ENCODE results near the gene MYH9. TPM values are rescaled to one million over a fixed set of nuclear protein-coding genes. Genes with fewer than 3 reads are reported as not detected.

MYH9 gene
- total and polyA plus RNA-seq, 10 donors, result 59.8 to 1,376 (median 711) TPM

GRCh38 chr22:36378869-36379217, 8.9 kb downstream of the MYH9 start:
- H3K9me3 ChIP-seq, result no peaks in the 10 kb centered on the region
- H3K4me3 ChIP-seq, result peak overlapping the region in 1 of 8 donors; percentile 54
- intact Hi-C loops (cut with DNase I; ENCODE audit: low total_unique reads), result no loop called here
- H3K27me3 ChIP-seq (replicated peaks in 1 of 7), result no peaks in the 10 kb centered on the region
- WGBS, 5 donors, result 40 to 65% (median 59%) methylated on average over 5 of the region's 5 CpGs
- H3K36me3 ChIP-seq, result peaks cover 0 to 84% (median 7%) of the 10 kb centered on the region in 6 donors
- DNase-seq, result no peak
- peaks cover 95 to 100% (median 100%) of the 10 kb centered on the region in 6 donors for H3K4me1 ChIP-seq
- TF ChIP-seq CTCF (IDR thresholded peaks at IDR 0.05 in 8 of 11, conservative IDR thresholded peaks at IDR 0.05 in 3 of 11) (no peak), POLR2A (IDR thresholded peaks at IDR 0.05) (no peak), POLR2AphosphoS5 (IDR thresholded peaks at IDR 0.05) (no peak)
- peak overlapping the region; percentile 79 to 100 (median 98) for H3K27ac ChIP-seq

GRCh38 chr22:36378080-36378868, 9.5 kb downstream of the MYH9 start:
- H3K27ac ChIP-seq, result peak overlapping the region; percentile 79 to 100 (median 98)

GRCh38 chr22:36377022-36377631, 10.6 kb downstream of the MYH9 start:
- Histone ChIP-seq H3K4me3 (peak overlapping the region in 4 of 8 donors; percentile 5 to 45 (median 13)), H3K27ac (peak overlapping the region; percentile 79 to 100 (median 98)), H3K36me3 (peaks cover 0 to 82% (median 7%) of the 10 kb centered on the region in 6 donors), H3K9me3 (no peaks in the 10 kb centered on the region), H3K27me3 (replicated peaks in 1 of 7) (no peaks in the 10 kb centered on the region), H3K4me1 (peaks cover 95 to 100% (median 100%) of the 10 kb centered on the region in 6 donors)
- TF ChIP-seq POLR2A (IDR thresholded peaks at IDR 0.05) (peak in 1 of 3 donors; percentile 51), POLR2AphosphoS5 (IDR thresholded peaks at IDR 0.05) (peak in 1 of 3 donors; percentile 87), CTCF (IDR thresholded peaks at IDR 0.05 in 8 of 11, conservative IDR thresholded peaks at IDR 0.05 in 3 of 11) (no peak)
- 13 to 19% (median 13%) methylated on average over 14 of the region's 14 CpGs for WGBS, 5 donors
- DNase-seq, result no peak
- intact Hi-C loops (cut with DNase I; ENCODE audit: low total_unique reads), result no loop called here

More at GRCh38 chr22:36378080-36378868, 9.5 kb downstream of the MYH9 start:
- Histone ChIP-seq H3K4me1 (peaks cover 95 to 100% (median 100%) of the 10 kb centered on the region in 6 donors), H3K4me3 (peak overlapping the region in 2 of 8 donors; percentile 5 to 45), H3K9me3 (no peaks in the 10 kb centered on the region), H3K27me3 (replicated peaks in 1 of 7) (no peaks in the 10 kb centered on the region), H3K36me3 (peaks cover 0 to 82% (median 7%) of the 10 kb centered on the region in 6 donors)
- 52 to 71% (median 68%) methylated on average over 14 of the region's 14 CpGs for WGBS, 5 donors
- no peak for DNase-seq
- intact Hi-C loops (cut with DNase I; ENCODE audit: low total_unique reads), result no loop called here
- TF ChIP-seq POLR2AphosphoS5 (IDR thresholded peaks at IDR 0.05), result no peak
- no peak for TF ChIP-seq POLR2A (IDR thresholded peaks at IDR 0.05)
- no peak for TF ChIP-seq CTCF (IDR thresholded peaks at IDR 0.05 in 8 of 11, conservative IDR thresholded peaks at IDR 0.05 in 3 of 11)

- Histone ChIP-seq H3K36me3 (peaks cover 0 to 76% (median 7%) of the 10 kb centered on the region in 6 donors), H3K9me3 (no peaks in the 10 kb centered on the region), H3K4me3 (peak overlapping the region in 1 of 8 donors; percentile 45), H3K27me3 (replicated peaks in 1 of 7) (no peaks in the 10 kb centered on the region), H3K27ac (peak overlapping the region; percentile 79 to 100 (median 98)), H3K4me1 (peaks cover 95 to 100% (median 100%) of the 10 kb centered on the region in 6 donors)
- intact Hi-C loops (cut with DNase I; ENCODE audit: low total_unique reads), result no loop called here
- 64 to 88% (median 79%) methylated on average over 2 to 3 of the region's 3 CpGs for WGBS, 5 donors
- DNase-seq, result no peak
- peak in 2 of 3 donors; percentile 22 to 38 for TF ChIP-seq POLR2AphosphoS5 (IDR thresholded peaks at IDR 0.05)
- TF ChIP-seq POLR2A (IDR thresholded peaks at IDR 0.05), result no peak
- no peak for TF ChIP-seq CTCF (IDR thresholded peaks at IDR 0.05 in 8 of 11, conservative IDR thresholded peaks at IDR 0.05 in 3 of 11)
Observed at GRCh38 chr22:36376265-36376664, 11.5 kb downstream of the MYH9 start.

All from spleen (tissue), 11 donors.